ENCODE measurements around the gene HS3ST4.

The HS3ST4 gene

DNA sequence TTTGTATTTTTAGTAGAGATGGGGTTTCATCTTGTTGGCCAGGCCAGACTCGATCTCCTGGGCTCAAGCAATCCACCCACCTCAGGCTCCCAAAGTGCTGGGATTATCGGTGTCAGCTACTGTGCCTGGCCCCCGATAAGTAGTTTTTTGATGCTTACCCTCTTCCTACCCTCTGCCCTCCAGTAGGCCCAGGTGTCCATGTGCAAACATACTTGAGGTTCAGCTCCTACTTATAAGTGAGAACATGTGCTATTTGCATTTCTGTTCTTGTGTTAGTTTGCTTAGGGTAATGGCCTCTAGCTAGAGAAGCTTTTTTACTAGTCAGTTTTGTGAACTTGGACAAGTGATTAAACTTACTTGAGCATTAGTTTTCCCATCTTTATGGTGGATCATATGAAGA, 136.8 kb downstream of the HS3ST4 start:
- no peak for DNase-seq (ENCODE audit: low read depth)

DNA sequence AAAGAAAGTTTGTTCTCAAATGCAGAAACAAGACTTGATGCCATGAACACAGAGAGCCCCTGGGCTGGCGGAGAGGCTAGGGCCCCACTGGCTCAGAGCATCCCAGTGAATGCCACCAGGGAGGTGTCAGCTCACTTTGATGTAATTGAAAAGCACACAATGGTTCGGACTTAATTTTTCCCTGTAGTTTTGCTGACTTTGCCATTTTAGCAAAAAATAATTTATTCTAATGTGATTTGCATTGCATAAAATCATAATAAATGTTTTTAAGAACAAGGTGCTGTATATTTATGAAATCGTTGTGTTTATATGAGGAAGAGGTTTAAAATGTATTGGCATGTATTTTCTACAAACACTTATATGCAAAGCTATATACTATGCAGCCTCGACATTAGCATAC, 140.5 kb downstream of the HS3ST4 start:
- no peak for DNase-seq (ENCODE audit: low read depth)

DNA sequence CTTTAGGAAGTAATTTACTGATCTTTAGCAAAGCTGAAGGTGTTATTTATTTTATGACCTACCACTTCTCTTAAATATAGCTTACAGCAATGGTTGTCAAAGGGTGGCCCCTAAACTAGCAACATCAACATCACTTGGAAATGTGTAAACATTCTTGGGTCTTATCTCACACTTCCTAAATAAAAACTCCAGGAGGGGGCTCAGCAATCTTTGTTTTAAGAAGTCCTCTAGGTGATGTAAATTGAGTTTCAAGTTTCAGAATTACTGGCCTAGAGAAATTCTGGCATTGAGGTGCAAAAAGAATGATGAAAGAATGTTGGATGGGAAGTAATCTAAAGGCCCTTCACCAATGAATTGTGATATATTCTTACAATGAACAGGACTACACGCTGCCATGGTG, 142.3 kb downstream of the HS3ST4 start:
- DNase-seq (ENCODE audit: low read depth): no peak

DNA sequence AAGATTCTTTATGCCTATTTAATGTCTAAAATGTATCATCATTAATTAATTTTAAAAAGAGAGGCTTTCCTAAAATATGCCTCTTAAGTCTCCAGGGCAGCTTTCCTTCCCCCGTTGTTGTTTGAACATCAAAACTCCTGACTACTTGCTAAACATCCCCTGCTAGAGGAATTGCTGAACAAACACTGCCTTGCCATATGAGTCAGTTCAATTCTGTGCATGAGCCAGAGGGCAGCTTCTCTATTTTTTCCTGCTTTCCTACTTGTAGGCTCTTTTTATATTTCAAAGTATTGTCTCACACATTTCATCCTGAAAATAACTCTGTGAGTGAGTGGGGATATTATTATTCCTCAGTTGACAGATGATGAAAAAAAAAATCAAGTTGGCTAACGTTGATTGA, 143.4 kb downstream of the HS3ST4 start:
- no peak for DNase-seq (ENCODE audit: low read depth)

DNA sequence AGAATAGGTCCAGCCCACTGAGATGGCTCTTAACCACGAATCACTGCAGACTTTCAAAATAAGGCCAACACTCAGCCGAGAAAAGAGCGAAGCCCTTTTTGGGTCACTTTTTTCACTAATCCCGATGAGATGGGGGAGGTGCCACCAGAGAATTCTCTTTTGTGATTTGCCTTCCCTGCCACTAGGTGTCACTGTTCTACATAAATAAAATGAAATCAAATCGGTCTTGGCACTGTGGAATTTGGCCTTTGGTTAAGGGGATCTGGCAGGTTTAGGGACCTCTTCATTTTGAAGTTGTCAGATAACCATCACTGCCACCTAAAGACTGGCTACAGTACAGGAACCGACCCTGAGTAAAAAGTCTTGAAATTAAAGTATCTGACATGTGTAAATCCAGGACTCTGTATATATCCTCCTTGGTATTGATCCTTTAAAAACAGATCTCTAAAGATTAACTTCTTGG, 147.0 kb downstream of the HS3ST4 start:
- DNase-seq (ENCODE audit: low read depth): peak; percentile 31

DNA sequence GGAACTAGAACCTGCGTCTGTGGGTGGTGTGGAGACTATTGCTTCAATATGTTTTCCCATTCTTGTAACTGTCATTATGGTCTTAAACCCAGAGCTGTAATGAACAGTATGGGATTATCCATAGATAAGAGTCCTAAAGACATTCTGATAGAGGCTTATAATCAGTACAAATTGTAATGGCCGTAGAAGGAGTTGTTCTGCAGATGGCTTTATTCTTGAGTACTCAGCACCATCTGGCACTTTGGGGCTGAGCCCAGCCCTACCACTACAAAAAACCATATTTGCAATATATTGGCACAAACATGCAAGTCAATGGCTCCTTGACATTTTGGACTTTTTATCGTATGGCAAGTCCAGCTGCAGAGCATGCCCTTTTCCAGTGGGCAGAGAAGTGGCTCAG, 150.0 kb downstream of the HS3ST4 start:
- DNase-seq (ENCODE audit: low read depth): no peak

DNA sequence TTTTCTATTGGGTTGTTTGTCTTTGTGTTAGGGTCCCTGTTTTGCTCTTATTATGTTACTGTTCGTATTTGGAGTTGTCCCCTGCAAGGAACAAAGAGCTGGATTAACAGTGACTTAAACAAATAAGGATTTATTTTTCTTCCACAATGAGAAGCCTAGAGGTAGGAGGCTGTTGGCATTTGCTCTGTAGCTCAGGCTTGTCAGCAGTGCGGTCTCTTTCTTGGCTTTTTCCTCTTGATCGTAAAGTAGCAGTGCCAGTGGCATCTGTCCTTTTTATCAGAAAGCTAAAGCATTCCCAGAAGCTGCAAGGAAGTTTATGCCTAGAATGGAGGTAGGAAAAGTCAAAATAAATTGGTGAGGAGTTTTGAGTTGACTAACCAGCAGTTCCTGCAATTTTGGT, 154.1 kb downstream of the HS3ST4 start:
- DNase-seq (ENCODE audit: low read depth): no peak

DNA sequence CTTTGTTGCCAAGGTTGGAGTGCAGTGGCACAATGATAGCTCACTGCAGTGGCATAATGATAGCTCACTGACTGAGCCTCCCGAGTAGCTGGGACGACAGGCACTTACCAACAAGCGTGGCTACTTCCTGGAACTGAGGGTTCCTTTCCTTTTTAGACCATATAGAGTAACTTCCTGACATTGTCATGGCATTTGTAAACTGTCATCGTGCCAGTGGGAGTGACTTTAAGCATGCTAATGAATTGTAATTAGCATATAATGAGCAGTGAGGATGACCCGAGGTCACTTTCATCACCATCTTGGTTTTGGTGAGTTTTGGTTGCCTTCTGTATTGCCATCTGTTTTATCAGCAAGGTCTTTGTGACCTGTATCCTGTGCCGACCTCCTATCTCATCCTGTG, 162.4 kb downstream of the HS3ST4 start:
- no peak for DNase-seq (ENCODE audit: low read depth)

DNA sequence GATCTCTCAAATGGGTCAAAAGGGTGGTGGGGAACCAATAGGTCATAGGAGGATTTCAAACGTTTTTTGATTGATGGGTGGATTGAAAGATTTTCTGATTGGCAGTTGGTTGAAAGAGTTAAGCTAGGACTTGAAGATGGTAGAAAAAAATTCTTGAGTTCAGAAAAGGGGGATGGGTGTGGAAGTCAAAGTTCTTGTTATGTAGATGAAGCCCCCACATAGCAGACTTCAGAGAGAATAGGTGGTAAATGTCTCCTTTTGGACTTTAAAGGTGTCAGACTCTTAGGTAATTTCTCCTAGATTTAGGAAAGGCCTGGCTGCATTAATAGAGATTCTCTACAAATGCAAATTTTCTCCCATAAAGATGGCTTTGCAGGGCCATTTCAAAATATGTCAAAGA, 163.3 kb downstream of the HS3ST4 start:
- no peak for DNase-seq (ENCODE audit: low read depth)

DNA sequence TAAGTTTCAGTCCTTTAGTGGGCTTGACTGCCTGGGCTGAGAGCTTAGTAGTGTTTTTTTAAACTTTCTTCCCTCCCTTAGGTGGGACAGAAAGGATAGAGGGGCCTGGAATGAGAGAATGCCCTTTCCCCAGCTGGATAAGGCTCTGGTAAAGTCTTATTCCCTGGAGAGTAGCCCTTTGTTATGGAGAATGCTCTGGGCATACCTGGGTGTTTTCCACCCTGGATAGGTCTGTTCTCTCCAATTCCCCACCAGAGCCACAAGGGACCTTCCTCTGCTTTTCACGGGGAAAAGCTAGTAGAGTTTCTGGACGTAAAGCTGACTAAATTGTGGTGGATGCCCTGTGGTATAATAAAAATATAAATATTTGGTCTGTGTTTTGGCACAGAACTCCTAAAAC, 164.1 kb downstream of the HS3ST4 start:
- no peak for DNase-seq (ENCODE audit: low read depth)

DNA sequence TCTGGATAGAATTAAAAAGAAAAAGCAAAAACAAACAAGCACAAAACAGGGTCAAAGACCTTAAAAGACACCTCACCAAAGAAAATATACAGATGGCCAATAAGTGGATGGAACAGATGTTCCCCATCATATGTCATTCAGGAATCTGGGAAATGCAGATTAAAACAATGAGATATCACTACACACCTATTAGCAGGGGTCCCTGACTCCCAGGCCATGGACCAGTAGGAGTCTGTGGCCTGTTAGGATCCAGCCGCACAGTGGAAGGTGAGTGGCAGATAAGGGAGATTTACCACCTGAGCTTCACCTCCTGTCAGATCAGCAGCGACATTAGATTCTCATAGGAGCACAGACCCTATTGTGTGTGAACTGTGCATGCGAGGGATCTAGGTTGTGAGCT, 167.9 kb downstream of the HS3ST4 start:
- DNase-seq (ENCODE audit: low read depth): no peak

DNA sequence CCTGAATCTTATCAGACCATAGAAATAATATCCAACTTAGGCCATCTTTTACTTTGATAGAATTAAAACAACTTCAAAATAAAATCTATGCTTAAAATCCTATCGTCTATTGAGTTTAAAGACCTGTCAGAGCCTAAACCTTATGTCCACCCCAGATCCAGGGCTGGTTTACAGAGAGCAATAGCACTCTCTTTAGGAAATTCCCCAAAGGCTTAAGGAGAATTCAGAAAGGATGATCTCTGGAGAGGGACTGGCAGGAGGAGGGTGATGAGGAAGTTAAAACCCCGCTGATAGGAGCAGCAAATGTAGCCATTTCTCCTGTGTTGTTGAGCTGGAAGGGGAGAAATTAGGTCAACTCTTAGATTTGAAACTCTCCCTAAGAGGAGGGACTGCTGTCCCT, 175.3 kb downstream of the HS3ST4 start:
- no peak for DNase-seq (ENCODE audit: low read depth)

DNA sequence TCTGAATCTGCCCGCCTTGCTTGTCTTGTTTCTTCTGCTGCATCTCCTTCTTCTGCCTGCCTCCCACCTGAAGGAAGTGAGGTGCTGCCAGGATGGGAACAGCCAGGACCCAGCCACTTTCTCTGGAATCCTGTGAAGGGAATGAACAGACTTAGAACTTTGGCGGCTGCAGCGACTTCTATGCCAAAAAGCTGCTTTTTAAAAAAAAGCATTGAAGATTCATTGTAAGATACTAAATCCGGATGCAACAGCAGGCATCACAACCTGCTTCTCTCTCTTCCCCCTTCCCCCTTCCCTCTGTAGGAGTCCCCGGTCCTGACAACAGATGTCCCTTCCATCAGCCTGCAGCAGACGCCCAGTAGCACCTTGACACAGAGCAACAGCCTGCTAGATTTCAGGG, 176.3 kb downstream of the HS3ST4 start:
- DNase-seq (ENCODE audit: low read depth): no peak

DNA sequence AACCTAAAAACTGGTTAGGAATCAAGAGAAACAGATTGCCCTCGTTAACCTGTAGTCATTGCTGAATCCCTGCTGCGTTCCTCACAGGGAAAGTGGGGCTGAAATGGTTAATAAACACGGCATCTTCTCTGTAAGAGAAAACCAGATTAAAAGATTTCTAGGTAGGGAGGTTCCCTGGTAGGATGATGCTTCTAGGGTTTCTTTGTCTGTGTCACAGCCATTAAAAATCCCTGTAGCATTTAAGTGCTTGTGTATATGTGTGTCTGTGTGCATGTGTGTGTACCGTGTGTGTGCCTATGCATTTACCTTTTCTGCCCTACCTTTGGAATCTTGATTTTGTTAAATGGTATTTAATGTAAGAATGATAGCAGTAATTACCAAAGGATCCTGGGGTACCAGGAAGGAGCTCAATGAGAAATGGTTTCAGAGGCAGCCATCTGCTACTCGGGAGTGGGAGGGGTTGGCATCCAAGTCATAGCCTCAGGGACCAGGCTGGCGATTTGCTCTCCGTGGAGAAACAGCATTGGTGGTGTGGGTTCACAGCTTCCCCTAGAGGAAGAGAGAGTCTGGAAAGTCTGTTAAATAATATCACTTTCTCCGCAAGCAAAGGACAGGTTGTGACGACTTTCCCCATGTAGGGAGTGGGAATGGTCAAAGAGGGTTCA, 177.1 kb downstream of the HS3ST4 start:
- no peak for DNase-seq (ENCODE audit: low read depth)

DNA sequence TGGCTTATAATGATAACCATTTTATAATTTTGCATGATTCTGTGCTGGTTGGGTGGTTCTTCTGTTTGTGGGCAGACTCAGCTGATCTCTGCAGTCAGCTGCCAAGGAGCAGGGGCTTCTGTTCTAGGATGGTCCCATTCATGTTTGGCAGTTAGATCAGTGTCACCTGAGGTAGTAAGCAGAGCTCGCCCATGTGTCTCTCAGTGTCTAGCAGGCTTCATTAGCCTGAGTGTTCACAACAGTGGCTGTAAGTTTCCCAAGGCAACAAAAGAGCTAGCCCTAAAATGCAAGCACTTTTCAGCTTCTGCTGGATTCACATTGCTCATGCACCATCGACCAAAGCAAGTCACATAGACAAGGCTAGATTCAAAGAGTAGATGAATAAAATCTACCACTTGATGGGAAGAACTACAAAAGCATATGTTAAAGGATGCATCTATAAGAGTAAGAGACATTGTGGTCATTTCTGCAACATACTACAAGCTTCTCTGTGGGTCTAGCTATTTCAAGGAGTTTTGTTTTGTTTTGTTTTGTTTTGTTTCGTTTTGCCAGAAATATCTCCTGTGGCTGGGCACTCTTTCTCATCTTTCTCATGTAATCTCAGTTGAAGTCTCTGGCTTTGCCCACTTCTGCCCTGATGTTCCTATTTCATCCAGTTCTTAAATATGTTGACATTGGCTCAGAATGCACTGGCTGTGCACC, 180.8 kb downstream of the HS3ST4 start:
- DNase-seq (ENCODE audit: low read depth): no peak

DNA sequence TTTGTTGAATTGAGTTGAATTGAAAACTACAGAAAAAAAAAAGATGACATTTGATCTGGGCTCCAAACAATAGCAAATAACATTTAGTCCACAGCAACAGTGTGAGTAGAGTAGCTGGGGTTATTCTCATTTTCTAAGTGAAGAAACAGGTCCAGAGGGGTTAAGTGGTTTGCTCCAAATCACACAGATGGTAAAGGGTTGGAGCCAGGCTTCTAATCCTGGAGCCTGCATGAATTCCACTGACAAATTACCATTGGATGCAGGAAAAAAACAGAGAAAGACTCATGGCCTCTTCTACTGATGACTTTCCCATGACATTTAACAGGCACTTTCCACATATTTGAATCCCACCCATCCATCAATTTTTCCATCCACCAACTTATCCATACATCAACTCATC, 182.4 kb downstream of the HS3ST4 start:
- DNase-seq (ENCODE audit: low read depth): no peak

DNA sequence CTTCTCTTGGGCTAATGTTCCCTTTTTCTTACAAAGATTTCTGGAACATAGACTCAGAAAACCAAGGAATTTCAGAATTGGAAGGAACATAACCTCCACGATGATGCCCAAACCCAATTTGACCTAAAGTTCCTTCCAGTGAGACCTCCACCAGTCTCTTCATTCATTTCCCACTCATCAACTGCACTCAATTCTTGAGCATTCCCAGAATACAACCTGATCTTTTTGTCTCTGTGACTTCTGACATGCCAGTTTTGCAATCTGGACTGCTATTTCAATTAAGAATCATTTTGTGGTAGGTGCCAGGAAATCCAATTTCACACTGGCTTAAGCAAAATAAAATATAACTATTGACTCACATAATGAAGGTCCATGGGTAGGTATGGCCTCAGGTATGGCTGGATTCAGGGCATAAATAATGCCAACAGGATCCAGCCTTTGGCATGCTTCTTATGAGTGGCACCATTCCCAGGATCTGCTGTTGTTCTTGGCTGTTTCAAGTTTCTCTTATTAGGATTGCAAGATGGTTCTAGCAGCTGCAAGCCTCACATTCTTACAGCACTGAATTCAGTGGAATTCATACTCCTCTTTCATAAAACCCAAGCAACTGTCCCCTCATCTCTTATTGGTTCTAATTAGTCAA, 184.3 kb downstream of the HS3ST4 start:
- no peak for DNase-seq (ENCODE audit: low read depth)

DNA sequence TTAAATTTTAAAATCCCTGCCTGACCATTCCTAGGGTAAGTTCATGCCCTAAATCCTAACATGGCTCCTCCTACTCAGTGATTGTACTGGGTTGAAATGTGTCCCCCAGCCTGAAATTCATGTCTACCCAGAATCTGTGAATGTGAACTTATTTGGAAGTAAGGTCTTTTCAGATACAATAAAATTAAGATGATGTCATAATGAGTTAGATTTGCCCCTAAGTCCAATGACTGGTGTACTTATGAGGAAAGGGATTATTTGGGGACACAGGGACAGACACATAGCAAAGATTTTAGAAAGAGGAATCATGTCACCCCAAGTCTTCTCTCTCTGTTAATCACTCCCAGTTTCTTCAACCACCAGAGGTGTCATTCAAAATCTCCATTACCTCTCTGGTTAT, 185.3 kb downstream of the HS3ST4 start:
- no peak for DNase-seq (ENCODE audit: low read depth)

DNA sequence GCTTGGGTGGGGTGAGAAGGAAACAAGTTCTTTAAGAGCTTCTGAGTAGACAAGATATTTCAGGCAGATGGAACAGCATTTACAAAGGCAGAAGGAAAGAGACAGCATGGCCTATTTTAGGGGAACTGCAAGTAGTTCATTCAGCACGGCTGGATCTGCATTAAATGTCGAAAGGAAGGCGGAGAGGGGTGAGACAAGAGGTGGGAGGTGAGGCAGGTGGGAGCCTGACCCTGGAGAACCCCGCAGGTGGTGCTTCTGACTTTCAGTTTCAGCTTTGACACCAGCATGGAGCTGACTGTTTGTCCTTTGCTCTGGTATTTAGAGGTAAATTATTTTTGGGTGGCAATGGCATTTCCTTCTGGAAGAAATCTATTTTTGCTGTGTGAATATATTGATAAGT, 194.8 kb downstream of the HS3ST4 start:
- DNase-seq (ENCODE audit: low read depth): no peak

DNA sequence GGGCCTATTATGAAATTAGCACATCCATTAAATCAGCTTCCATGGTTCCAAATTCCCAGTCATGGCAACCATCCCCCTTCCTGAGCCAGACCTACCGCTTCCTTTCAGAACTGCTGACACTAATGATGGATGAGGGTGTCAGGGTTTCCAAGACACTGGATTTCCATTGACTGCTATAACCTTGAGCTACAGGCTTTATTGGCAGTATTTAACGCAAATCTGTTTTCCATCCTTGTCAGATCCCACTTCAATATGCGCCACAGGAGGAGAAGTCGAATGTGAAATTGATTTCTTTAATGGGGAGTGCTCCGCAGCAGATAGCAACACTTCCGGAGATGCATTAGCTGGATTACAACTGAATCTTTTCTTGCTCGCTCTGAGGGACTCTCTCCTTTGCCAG, 197.1 kb downstream of the HS3ST4 start:
- no peak for DNase-seq (ENCODE audit: low read depth)

DNA sequence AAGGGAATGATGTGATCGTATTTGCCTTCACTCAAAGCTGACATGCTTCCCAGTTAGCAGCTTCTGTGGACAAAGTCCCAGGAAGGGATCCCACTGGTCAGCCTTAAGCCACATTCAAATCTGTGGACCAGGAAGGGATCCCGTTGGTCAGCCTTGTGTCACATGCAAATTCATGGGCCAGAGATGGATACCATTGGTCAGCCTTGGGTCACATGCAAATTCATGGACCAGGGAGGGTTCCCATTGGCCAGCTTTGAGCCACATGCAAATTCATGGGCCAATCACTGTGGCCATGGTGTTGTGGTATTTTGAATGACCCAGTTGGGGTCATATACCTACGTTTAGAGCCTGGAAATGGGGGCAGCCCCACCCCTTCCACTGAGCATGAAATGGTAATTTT, 201.6 kb downstream of the HS3ST4 start:
- no peak for DNase-seq (ENCODE audit: low read depth)

DNA sequence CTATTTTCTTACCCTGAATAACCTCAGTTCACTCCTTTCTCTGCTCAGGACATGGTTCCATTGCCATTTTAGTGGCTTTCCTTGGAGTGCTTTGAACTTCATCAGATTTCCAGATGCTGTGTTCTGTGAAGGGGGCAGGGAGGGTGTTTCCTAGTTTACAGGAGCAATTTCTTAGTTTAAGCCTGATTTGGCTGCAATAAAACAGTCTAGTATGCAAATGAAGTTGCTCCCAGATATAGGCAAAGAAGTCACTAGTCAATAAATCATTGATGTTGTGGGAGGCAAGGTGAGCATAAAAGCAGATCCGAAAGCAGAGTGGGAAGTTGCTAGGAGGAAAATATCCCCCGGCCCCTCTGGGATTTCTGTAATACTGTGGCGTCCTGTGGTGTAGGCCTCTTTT, 202.3 kb downstream of the HS3ST4 start:
- DNase-seq (ENCODE audit: low read depth): no peak

DNA sequence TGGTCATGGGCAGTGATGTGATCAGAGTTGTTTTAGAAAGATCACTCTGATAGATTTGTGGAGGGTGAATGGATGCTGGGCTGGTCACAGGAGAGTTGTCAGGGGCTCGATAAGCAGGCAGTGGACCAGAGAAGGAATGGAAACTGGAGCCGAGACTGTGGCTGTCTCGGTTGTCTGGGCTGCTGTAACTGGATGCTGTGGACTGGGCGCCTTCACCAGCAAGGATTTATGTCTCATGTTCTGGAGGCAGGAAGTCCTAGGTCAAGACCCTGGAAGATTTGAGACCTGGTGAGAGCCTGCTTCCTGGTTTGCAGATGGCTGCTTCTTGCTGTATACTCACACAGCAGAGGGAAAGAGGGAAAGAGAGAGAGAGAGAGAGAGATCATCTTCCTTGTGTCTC, 203.6 kb downstream of the HS3ST4 start:
- DNase-seq (ENCODE audit: low read depth): no peak

DNA sequence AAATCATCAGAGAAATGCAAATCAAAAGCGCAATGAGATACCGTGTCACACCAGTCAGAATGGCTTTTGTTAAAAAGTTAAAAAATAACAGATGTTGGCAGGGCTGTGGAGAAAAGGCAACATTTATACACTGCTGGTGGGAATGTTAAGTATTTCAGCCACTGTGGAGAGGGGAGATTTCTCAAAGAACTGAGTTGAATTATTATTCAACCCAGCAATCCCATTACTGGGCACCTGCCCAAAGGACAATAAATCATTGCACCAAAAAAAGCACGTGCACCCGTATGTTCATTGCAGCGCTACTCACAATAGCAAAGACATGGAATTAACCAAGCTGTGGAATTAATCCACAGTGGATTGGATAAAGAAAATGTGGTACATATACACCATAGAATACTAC, 204.7 kb downstream of the HS3ST4 start:
- DNase-seq (ENCODE audit: low read depth): no peak

Measured in fibroblast of the conjunctiva (primary cell).